Astrocyte (in vitro differentiated cells and primary cell): ENCODE data around the gene EBLN2. TPM values are rescaled to one million over a fixed set of nuclear protein-coding genes. Genes with fewer than 3 reads are reported as not detected.

Experiments
- DNase-seq: peaks from one replicate; pipeline ENCODE4 v3.0.0-alpha.2; 2010; ENCODE audit warnings: low read depth
- FAIRE-seq: peaks from 2 replicates; lab custom pipeline; 2011; peaks lifted over from hg19 to GRCh38; lab: Jason Lieb, UNC
- H2AFZ ChIP-seq: 2 replicates; pipeline ENCODE4 v1.6.0; 2012; ENCODE audit warnings: low read depth, low read length, inconsistent platforms
- H3K27ac ChIP-seq: 2 replicates; pipeline ENCODE4 v1.5.1; 2011; ENCODE audit warnings: low read depth, low read length, inconsistent platforms
- H3K27me3 ChIP-seq: 2 replicates; pipeline ENCODE4 v1.6.0; 2011; ENCODE audit warnings: low read length, inconsistent platforms; ENCODE audit not compliant: insufficient read depth
- H3K36me3 ChIP-seq: 2 replicates; pipeline ENCODE4 v1.5.1; 2011; ENCODE audit warnings: low read length, inconsistent platforms; ENCODE audit not compliant: insufficient read depth
- H3K4me1 ChIP-seq: 2 replicates; pipeline ENCODE4 v1.5.1; 2011; ENCODE audit warnings: low read length, inconsistent platforms; ENCODE audit not compliant: insufficient read depth
- H3K4me2 ChIP-seq: 2 replicates; pipeline ENCODE4 v1.6.0; 2012; ENCODE audit warnings: low read length, inconsistent platforms
- H3K4me3 ChIP-seq: 2 replicates; pipeline ENCODE4 v1.5.1; 2011; ENCODE audit warnings: low read depth, mild to moderate bottlenecking, low read length, inconsistent platforms; ENCODE audit not compliant: insufficient read depth
- H3K79me2 ChIP-seq: 2 replicates; pipeline ENCODE4 v1.6.0; 2012; ENCODE audit warnings: mild to moderate bottlenecking, low read length, inconsistent platforms; ENCODE audit not compliant: insufficient read depth
- H3K9ac ChIP-seq: 2 replicates; pipeline ENCODE4 v1.6.0; 2012; ENCODE audit warnings: mild to moderate bottlenecking, low read length, inconsistent platforms
- H3K9me3 ChIP-seq: 2 replicates; pipeline ENCODE4 v1.5.1; 2012; ENCODE audit warnings: low read depth, mild to moderate bottlenecking, low read length, inconsistent platforms; ENCODE audit not compliant: insufficient read depth
- H4K20me1 ChIP-seq: 2 replicates; pipeline ENCODE4 v1.6.0; 2012; ENCODE audit warnings: low read length, inconsistent platforms; ENCODE audit not compliant: insufficient read depth
- H3K27ac Mint-ChIP-seq: one replicate; pipeline ENCODE4 v1.8.0; 2021; ENCODE audit warnings: mild to moderate bottlenecking, mixed read lengths; ENCODE audit not compliant: unreplicated experiment
- H3K27me3 Mint-ChIP-seq: one replicate; pipeline ENCODE4 v1.8.0; 2021; ENCODE audit warnings: low read depth, mixed read lengths; ENCODE audit not compliant: unreplicated experiment
- H3K36me3 Mint-ChIP-seq: one replicate; pipeline ENCODE4 v1.8.0; 2021; ENCODE audit warnings: low read depth, mixed read lengths; ENCODE audit not compliant: unreplicated experiment
- H3K4me1 Mint-ChIP-seq: one replicate; pipeline ENCODE4 v1.8.0; 2021; ENCODE audit warnings: low read depth, mixed read lengths; ENCODE audit not compliant: unreplicated experiment
- H3K4me3 Mint-ChIP-seq: one replicate; pipeline ENCODE4 v1.8.0; 2021; ENCODE audit warnings: mild to moderate bottlenecking, moderate library complexity, mixed read lengths; ENCODE audit not compliant: unreplicated experiment
- H3K9me3 Mint-ChIP-seq: one replicate; pipeline ENCODE4 v1.8.0; 2021; ENCODE audit warnings: mild to moderate bottlenecking, mixed read lengths; ENCODE audit not compliant: unreplicated experiment
- CTCF ChIP-seq: IDR thresholded peaks from 2 replicates; pipeline ENCODE4 v1.5.1; 2011; ENCODE audit warnings: low read depth, mild to moderate bottlenecking, inconsistent platforms, low read length, moderate library complexity; ENCODE audit not compliant: insufficient read depth
- EZH2 ChIP-seq: IDR thresholded peaks from 2 replicates; pipeline ENCODE4 v1.6.1; 2012; ENCODE audit warnings: mild to moderate bottlenecking, low read length, inconsistent platforms; ENCODE audit not compliant: insufficient read depth
- total RNA-seq: library from RNA; stranded (reverse); gene quantifications from 2 replicates; pipeline ENCODE4 v1.2.1, GENCODE V29; 2021

The EBLN2 gene
- total RNA-seq, 1 donor from 2014 or later, result 3.1 TPM

GRCh38 chr3:73069775-73070444, 8.5 kb downstream of the EBLN2 start:
- Histone ChIP-seq H3K27me3 (no peaks in the 10 kb centered on the region), H2AFZ (no peak overlapping the region), H3K4me3 (no peak overlapping the region), H3K27ac (no peak overlapping the region), H4K20me1 (peaks cover 13% of the 10 kb centered on the region), H3K4me2 (no peak overlapping the region), H3K9ac (no peak overlapping the region), H3K79me2 (peaks cover 5% of the 10 kb centered on the region), H3K9me3 (no peaks in the 10 kb centered on the region), H3K4me1 (peaks cover 10% of the 10 kb centered on the region), H3K36me3 (peaks cover 18% of the 10 kb centered on the region)
- Mint-ChIP-seq H3K36me3 (peaks cover 2% of the 10 kb centered on the region), H3K27me3 (no peaks in the 10 kb centered on the region), H3K4me3 (no peak overlapping the region), H3K4me1 (peaks cover 23% of the 10 kb centered on the region), H3K9me3 (no peaks in the 10 kb centered on the region), H3K27ac (no peak overlapping the region)
- DNase-seq (no peak), FAIRE-seq (peak; percentile 17)
- TF ChIP-seq EZH2 (no peak), CTCF (no peak)

GRCh38 chr3:73070675-73071575, 9.5 kb downstream of the EBLN2 start:
- Histone ChIP-seq H4K20me1 (peaks cover 10% of the 10 kb centered on the region), H3K36me3 (peaks cover 10% of the 10 kb centered on the region), H3K79me2 (peaks cover 5% of the 10 kb centered on the region), H3K27me3 (no peaks in the 10 kb centered on the region), H2AFZ (no peak overlapping the region), H3K4me1 (peaks cover 10% of the 10 kb centered on the region), H3K9me3 (no peaks in the 10 kb centered on the region), H3K9ac (peak overlapping the region; percentile 31), H3K4me2 (peak overlapping the region; percentile 46), H3K27ac (peak overlapping the region; percentile 65), H3K4me3 (no peak overlapping the region)
- H3K9me3 Mint-ChIP-seq, result no peaks in the 10 kb centered on the region
- FAIRE-seq (peak; percentile 78), DNase-seq (peak; percentile 87)
- no peak overlapping the region for H3K4me3 Mint-ChIP-seq
- no peak overlapping the region for H3K27ac Mint-ChIP-seq
- TF ChIP-seq EZH2 (no peak), CTCF (no peak)
- H3K27me3 Mint-ChIP-seq, result no peaks in the 10 kb centered on the region
- H3K36me3 Mint-ChIP-seq, result peaks cover 2% of the 10 kb centered on the region
- H3K4me1 Mint-ChIP-seq, result peaks cover 23% of the 10 kb centered on the region
